ENCODE measurements around the gene EMD.
"Not testable (repeated sequence)": the region's sequence is repeated elsewhere in the genome, so short reads cannot be mapped to it uniquely, and the experiment has no call there.

Gene EMD

GRCh38 chrX:154372612-154373022 lies 6.5 kb upstream of the EMD start:
- no peak for DNase-seq

GRCh38 chrX:154373340-154374306 lies 5.5 kb upstream of the EMD start:
- no peak for DNase-seq

- DNase-seq: peak in 1 of 2 donors; percentile 26
These were observed 4.6 kb upstream of the EMD start, which contains the start of gene FLNA for GRCh38 chrX:154374313-154375155. FLNA (minus strand) TSS chrX:154374634; CDS start chrX:154371245, 3,389 bp downstream.

- no peak for DNase-seq
These were observed 4.0 kb upstream of the EMD start for GRCh38 chrX:154375156-154375504.

- no peak for DNase-seq
These were observed 2.3 kb upstream of the EMD start for GRCh38 chrX:154376774-154377173.

GRCh38 chrX:154378059-154378798 lies 866 bp upstream of the EMD start:
- DNase-seq: peak in 1 of 2 donors; percentile 85

- DNase-seq: no peak
These were observed 465 bp downstream of the EMD start for GRCh38 chrX:154379569-154379951.

- DNase-seq: no peak
These were observed 1.1 kb downstream of the EMD start for GRCh38 chrX:154380153-154380552.

GRCh38 chrX:154380787-154381186 lies 1.7 kb downstream of the EMD start:
- no peak for DNase-seq

GRCh38 chrX:154381271-154381670 lies 2.2 kb downstream of the EMD start:
- no peak for DNase-seq

- DNase-seq: no peak
These were observed 3.5 kb downstream of the EMD start for GRCh38 chrX:154382483-154383069.

- DNase-seq: no peak
These were observed 4.5 kb downstream of the EMD start for GRCh38 chrX:154383359-154384283.

GRCh38 chrX:154384284-154384892 lies 5.3 kb downstream of the EMD start:
- no peak for DNase-seq

- DNase-seq: not testable (repeated sequence)
These were observed 9.0 kb downstream of the EMD start for GRCh38 chrX:154388094-154388493.

GRCh38 chrX:154388649-154389048 lies 9.6 kb downstream of the EMD start:
- not testable (repeated sequence) for DNase-seq

- not testable (repeated sequence) for DNase-seq
These were observed 11.0 kb downstream of the EMD start for GRCh38 chrX:154389812-154390747.

GRCh38 chrX:154396363-154396762 lies 17.3 kb downstream of the EMD start:
- not testable (repeated sequence) for DNase-seq

- peak in 1 of 2 donors; percentile 51 for DNase-seq
These were observed 18.1 kb downstream of the EMD start for GRCh38 chrX:154396973-154397887.
